Chondrocyte (in vitro differentiated cells): ENCODE measurements around the gene ST6GALNAC1. TPM values are rescaled to one million over a fixed set of nuclear protein-coding genes. Genes with fewer than 3 reads are reported as not detected.

Source experiments
- DNase-seq: peaks from one replicate; pipeline ENCODE4 v3.0.0; 2021; ENCODE audit warnings: mixed read lengths, low spot score
- H3K27ac Mint-ChIP-seq: one replicate; pipeline ENCODE4 v1.8.0; 2021; ENCODE audit warnings: mild to moderate bottlenecking, moderate library complexity, mixed read lengths; ENCODE audit not compliant: unreplicated experiment
- H3K27me3 Mint-ChIP-seq: 2 replicates; pipeline ENCODE4 v1.8.0; 2021; ENCODE audit warnings: low read depth, mixed read lengths
- H3K36me3 Mint-ChIP-seq: 2 replicates; pipeline ENCODE4 v1.8.0; 2021; ENCODE audit warnings: low read depth, mixed read lengths
- H3K4me1 Mint-ChIP-seq: 2 replicates; pipeline ENCODE4 v1.8.0; 2021; ENCODE audit warnings: low read depth, mild to moderate bottlenecking, mixed read lengths
- H3K4me3 Mint-ChIP-seq: one replicate; pipeline ENCODE4 v1.8.0; 2021; ENCODE audit warnings: mild to moderate bottlenecking, moderate library complexity, mixed read lengths; ENCODE audit not compliant: unreplicated experiment
- H3K9me3 Mint-ChIP-seq: 2 replicates; pipeline ENCODE4 v1.8.0; 2021; ENCODE audit warnings: low read depth, mixed read lengths
- total RNA-seq: library from RNA; stranded (reverse); gene quantifications from 3 replicates; pipeline ENCODE4 v1.2.1, GENCODE V29; 2021
- TF ChIP-seq, protein P1 (sequence below): fragments of 200-600 bp; sonication (generic); IDR thresholded peaks from 2 replicates; pipeline ENCODE4 v1.5.0; 2021; ENCODE audit warnings: antibody characterized with exemption, mild to moderate bottlenecking, moderate library complexity

Gene ST6GALNAC1
- total RNA-seq, 1 donor from 2014 or later: not detected

- DNase-seq: no peak
- no peak overlapping the region for H3K27ac Mint-ChIP-seq
- TF ChIP-seq, protein P1, sequence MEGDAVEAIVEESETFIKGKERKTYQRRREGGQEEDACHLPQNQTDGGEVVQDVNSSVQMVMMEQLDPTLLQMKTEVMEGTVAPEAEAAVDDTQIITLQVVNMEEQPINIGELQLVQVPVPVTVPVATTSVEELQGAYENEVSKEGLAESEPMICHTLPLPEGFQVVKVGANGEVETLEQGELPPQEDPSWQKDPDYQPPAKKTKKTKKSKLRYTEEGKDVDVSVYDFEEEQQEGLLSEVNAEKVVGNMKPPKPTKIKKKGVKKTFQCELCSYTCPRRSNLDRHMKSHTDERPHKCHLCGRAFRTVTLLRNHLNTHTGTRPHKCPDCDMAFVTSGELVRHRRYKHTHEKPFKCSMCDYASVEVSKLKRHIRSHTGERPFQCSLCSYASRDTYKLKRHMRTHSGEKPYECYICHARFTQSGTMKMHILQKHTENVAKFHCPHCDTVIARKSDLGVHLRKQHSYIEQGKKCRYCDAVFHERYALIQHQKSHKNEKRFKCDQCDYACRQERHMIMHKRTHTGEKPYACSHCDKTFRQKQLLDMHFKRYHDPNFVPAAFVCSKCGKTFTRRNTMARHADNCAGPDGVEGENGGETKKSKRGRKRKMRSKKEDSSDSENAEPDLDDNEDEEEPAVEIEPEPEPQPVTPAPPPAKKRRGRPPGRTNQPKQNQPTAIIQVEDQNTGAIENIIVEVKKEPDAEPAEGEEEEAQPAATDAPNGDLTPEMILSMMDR: no peak
- H3K9me3 Mint-ChIP-seq: no peaks in the 10 kb centered on the region
- H3K4me3 Mint-ChIP-seq: no peak overlapping the region
- H3K27me3 Mint-ChIP-seq: no peaks in the 10 kb centered on the region
- no peaks in the 10 kb centered on the region for H3K36me3 Mint-ChIP-seq
- peaks cover 15% of the 10 kb centered on the region for H3K4me1 Mint-ChIP-seq
Observed at GRCh38 chr17:76635659-76636360, 7.7 kb downstream of the ST6GALNAC1 start.

DNA sequence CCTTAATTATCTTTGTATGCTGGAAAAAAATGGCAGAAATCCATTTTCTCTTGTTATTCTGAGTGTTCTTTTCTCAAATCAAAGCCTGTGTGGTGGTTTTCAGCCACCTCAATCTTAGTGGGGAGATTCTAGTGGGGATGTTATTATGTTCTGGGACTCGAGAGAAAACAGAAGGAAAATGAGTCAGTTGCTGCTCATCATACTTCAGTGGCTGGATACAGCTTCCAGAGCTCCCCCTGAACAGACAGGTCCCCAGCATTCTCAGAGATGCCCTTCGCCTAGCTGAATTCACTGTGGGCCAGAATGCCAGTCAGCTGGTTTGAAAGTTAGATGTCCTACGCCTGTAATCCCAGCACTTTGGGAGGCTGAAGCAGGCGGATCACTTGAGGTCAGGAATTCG lies 8.5 kb downstream of the ST6GALNAC1 start:
- peaks cover 15% of the 10 kb centered on the region for H3K4me1 Mint-ChIP-seq
- H3K27ac Mint-ChIP-seq: no peak overlapping the region
- no peak overlapping the region for H3K4me3 Mint-ChIP-seq
- TF ChIP-seq, protein P1: no peak
- H3K36me3 Mint-ChIP-seq: no peaks in the 10 kb centered on the region
- no peaks in the 10 kb centered on the region for H3K27me3 Mint-ChIP-seq
- no peak for DNase-seq
- H3K9me3 Mint-ChIP-seq: no peaks in the 10 kb centered on the region

GRCh38 chr17:76633628-76634328 lies 9.8 kb downstream of the ST6GALNAC1 start:
- Mint-ChIP-seq H3K4me1 (peaks cover 15% of the 10 kb centered on the region), H3K36me3 (no peaks in the 10 kb centered on the region), H3K27ac (no peak overlapping the region), H3K9me3 (no peaks in the 10 kb centered on the region), H3K4me3 (no peak overlapping the region), H3K27me3 (peaks cover 2% of the 10 kb centered on the region)
- DNase-seq: no peak
- TF ChIP-seq, protein P1: no peak

- no peaks in the 10 kb centered on the region for H3K36me3 Mint-ChIP-seq
- no peaks in the 10 kb centered on the region for H3K9me3 Mint-ChIP-seq
- no peak for DNase-seq
- peaks cover 2% of the 10 kb centered on the region for H3K27me3 Mint-ChIP-seq
- no peak overlapping the region for H3K4me3 Mint-ChIP-seq
- TF ChIP-seq, protein P1: no peak
- no peak overlapping the region for H3K27ac Mint-ChIP-seq
- peaks cover 15% of the 10 kb centered on the region for H3K4me1 Mint-ChIP-seq
Observed at GRCh38 chr17:76631821-76632565, 11.6 kb downstream of the ST6GALNAC1 start.

- TF ChIP-seq, protein P1: no peak
- H3K4me3 Mint-ChIP-seq: no peak overlapping the region
- peaks cover 4% of the 10 kb centered on the region for H3K4me1 Mint-ChIP-seq
Observed at GRCh38 chr17:76630151-76630550, 13.4 kb downstream of the ST6GALNAC1 start.

More at GRCh38 chr17:76630151-76630550, 13.4 kb downstream of the ST6GALNAC1 start:
- no peak for DNase-seq
- Mint-ChIP-seq H3K27ac (no peak overlapping the region), H3K9me3 (no peaks in the 10 kb centered on the region), H3K36me3 (no peaks in the 10 kb centered on the region), H3K27me3 (peaks cover 6% of the 10 kb centered on the region)
